Measurements from ENCODE around the gene TMEM185B.
"Not testable (repeated sequence)": the region's sequence is repeated elsewhere in the genome, so short reads cannot be mapped to it uniquely, and the experiment has no call there.

The TMEM185B gene

DNA sequence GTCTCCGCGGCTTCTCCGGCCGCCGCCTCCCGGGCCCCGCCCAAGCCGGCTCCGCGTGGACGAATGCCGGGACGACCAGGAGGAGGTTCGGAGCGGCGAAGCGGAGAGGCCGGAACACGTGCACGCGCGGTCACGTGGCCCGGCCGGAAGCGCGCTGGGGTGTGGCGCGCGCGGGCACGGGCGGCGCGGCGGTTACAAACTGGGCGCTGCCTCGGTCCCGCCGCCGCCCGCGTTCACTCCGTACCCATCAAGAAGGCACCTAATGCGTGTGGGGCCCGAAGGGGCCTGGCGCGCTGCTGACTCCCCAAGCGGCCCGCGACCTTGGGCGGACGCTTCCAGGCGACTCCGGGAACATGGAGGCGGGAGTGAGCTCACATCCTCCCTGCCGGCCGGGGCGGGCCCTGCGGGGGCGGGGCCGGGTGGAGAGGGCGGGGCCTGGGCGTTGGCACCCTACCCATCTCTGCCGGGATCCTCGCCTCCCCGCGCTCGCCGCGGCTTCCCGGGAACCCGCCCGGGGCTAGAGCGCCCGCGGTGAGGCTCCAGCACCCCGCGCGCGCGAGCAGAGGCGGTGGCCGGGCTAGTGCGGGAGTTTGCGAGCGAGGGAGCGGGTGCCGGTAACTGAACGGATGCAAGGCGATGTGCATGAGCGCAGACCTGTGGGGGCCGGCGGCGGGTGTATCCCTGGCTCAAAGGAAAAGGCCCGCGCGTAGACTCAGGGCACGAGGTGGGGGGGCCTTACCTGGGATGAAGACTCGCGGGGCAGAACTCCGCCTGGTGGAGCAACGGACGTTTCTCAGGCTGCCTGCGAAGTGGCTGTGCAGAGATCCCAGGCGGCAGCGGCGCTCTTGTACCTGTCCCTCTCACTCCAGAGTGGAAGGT is at the start of gene TMEM185B:
Gene TMEM185B, minus strand, starts transcription at position 367 of the 879 bp plus-strand sequence. CDS start 424 bp downstream, outside the sequence.
- peak; percentile 85 for DNase-seq

DNA sequence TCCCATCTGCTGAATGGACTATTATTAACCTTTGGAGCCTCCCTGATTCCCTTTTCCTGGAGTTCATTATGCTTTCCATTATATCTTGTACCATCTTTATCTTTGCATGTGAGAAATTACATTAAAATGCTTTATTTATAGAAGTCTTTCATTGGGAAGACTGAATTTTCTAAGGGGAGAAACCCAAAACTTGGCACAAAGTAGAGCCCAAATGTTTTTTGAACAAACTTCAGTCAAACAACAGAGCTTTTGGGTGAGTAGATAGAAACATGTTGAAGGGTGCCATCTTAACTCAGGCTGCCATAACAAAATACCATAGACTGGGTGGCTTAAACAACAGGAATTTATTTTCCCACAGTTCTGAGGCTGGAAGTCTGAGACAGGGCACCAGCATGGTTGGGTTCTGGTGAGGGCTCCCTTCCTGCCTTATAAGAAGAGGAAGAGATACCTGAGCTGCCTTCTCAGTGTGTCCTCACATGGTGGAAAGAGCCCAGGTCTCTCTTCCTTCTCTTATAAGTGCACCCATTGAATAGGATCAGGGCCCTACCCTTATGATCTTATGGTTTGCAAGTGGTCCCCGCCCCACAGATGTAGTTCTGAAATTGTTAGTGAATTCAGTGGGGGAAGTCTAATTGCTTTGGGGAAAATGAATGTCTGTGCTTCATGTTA is 48.6 kb upstream of the TMEM185B start:
- DNase-seq, result no peak

DNA sequence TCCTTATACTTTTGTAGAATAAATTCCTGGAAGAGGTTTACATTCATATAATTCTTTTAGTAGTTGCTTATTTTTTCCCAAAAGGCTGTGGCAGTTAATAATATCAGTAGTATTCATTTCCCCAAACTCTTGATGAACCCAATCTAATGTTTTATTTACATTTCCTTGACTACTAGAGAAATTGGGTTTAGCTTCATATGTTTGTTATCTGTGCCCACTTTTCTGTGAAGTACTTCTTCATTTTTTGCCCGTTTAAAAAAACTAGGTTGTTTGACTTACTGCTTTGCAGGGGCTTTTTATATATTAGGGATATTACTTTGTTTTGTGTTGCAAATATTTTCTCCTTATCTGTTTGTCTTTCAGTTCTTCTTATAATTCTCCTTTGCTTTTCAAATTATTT is 46.6 kb upstream of the TMEM185B start:
- no peak for DNase-seq

DNA sequence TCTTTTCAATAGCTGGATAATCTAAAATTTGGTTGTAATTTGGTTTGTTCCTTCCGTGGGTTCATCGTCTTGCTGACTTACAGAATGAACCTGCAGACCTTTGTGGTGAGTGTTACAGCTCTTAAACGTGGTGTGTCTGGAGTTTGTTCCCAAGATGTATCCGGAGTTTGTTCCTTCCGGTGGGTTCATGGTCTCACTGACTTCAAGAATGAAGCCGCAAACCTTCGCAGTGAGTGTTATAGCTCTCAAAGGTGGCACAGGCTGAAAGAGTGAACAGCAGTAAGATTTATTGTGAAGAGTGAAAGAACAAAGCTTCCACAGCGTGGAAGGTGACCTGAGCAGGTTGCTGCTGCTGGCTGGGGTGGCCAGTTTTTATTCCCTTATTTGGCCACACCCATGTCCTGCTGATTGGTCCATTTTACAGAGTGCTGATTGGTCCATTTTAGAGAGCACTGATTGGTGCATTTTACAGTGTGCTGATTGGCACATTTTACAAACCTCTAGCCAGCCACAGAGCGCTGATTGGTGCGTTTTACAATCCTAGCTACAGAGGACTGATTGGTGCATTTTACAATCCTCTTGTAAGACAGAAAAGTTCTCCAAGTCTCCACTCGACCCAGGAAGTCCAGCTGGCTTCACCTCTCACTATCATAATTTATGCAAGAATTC is 46.0 kb upstream of the TMEM185B start:
- no peak for DNase-seq

DNA sequence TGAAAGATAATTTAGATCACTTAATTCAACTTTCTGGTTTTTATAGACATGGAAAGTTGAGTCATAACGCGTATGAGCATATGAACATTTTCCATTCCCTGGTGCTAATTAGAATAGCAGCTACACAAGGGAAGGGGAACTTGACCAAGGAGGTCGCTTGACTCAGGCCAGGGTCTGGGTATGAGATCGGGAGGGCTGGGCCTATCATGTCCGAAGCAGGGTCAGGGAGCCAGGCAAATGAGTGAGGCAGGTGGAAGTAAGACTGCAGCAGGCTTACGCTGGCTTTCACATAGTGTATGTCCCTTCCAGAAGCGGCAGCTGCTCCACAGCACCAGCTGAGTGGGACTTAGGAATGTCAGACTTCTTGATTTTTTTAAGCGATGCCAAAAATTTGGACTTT is 44.1 kb upstream of the TMEM185B start:
- DNase-seq, result no peak

DNA sequence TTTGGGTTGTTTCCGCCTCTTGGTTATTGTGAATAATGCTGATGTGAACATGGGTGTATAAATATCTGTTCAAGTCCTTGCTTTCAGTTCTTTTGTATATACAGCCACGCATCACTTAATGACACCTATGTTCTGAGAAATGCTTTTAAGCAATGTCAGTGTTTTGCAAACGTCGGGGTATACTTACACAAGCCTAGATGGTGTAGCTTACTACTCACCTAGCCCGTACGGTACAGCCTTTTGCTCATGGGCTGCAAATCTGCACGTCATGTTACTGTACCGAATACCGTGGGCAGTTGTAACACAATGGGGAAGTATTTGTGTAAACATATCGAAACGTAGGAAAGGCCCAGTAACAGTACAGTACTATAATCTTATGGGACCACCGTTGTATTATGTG is 41.8 kb upstream of the TMEM185B start:
- no peak for DNase-seq

DNA sequence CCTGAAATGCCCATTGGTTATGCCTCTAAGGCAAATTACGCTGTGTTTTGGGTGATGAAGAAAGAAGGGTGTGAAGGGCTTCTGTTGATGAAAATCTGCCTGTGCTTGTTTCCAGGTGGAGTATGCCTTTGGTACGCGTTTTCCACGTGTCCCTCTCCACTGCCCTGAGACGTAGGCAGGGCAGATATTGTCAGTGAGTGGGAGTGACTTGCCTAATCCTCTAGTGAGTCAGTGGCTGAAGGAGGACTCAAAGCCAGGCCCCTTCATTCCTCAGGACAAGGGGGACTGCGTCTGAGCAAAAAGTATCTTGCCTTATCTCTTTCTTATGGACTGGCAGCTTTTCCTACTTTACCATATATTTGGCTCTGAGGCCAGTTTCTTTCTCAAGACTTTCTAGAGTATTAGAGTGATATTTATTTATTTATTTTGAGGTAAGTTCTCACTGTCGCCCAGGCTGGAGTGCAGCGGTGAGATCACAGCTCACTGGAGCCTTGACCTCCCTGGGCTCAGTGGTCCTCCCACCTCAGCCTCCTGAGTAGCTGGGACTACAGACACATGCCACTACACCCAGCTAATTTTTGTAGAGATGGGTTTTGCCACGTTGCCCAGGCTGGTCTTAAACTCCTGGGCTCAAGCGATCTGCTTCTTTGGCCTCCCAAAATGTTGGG is 39.7 kb upstream of the TMEM185B start:
- no peak for DNase-seq

DNA sequence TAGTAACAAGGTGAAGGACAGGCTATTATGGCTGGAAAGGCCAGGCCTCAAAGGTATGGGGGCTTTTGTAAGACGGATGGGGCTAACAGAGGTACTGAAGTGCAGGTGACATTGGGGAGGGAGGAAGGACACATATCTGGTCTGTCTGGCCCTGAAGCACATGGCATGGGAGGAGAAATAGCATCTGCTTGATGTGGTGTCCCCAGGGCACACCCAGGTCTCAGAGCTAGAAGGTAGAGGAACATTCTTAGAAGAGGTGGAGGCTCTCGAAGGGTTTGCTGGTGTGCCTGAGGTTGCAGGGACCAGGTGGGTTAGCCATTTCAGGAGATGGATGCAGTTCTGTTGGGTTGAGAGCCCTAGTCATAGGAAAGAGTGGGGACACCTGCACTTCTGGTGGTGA is 39.0 kb upstream of the TMEM185B start:
- DNase-seq, result no peak

DNA sequence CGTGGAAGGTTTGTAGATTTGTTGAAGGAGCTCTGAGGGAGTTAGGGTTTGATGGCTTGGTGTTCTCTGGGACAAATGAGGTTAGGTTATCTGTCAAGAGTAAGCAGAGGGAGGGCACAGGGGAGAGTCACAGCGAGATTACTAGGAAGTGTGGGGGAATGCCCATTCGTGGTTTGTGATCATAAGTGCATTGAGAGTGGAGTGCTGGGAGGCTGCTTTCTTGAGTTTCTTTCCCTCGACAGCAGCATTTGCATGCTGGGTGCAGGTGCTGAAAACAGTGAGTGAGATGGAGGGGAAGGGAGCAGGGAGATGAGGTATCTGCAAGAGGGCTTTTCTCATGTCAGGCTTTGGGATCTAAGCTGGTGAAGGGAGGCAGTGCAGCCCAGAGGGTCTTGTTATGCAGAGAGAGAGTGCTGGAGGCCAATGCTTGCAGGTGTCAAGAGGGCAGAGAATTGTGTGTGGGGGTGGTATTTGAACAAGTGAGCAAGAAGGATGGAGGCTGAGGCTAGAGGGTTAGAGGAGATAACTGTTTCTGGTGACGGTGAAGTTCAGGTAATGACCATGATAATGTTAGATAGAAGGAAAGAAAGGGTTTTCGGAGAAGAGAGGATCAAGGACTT is 38.3 kb upstream of the TMEM185B start:
- no peak for DNase-seq

DNA sequence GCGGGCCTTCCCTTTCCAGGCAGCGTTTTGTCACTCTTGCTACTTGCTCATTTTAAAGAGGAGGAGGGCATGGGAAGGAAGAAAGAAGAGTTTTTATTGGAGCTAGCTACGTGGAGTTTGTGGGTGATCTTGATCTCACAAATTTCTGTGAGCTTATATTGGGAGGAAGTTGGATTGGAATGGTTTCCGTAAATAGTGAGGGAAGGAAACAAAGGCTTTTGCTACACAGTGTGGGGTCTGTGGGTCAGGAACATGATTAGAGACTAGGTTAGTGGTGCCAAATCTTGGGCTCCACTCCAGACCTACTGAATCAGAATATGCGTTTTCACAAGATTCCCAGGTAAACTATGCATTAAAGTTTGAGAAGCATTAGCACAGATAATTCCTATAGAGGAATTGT is 37.5 kb upstream of the TMEM185B start:
- DNase-seq, result no peak

DNA sequence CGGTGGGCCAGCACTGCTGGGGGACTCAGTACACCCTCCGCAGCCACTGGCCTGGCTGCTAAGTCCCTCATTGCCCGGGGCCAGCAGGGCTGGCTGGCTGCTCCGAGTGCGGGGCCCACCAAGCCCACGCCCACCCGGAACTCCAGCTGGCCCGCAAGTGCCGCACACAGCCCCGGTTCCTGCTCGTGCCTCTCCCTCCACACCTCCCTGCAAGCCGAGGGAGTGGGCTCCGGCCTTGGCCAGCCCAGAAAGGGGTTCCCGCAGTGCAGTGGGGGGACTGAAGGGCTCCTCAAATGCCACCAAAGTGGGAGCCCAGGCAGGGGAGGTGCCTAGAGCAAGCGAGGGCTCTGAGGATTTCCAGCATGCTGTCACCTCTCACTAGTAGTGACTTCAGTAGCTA is 36.7 kb upstream of the TMEM185B start:
- not testable (repeated sequence) for DNase-seq

DNA sequence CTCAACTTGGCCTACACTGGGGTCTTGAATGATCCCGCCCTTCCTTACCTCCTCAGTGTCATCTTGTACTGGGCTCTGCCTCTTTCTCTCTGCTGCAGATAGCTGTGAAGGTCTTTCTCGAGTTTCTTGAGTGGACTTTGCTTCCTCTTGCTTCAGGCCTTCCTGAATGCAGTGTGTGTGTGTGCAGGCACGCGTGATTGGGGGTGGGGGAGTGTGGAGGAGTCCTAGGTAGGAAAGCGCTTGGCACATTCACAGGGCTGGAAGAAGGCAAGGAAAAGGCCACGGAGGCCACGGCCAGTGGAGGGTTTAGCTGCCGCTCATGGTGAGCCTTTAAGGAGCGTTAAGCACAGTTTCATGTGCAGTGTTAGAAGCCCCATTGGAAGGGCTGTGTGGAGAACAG is 35.0 kb upstream of the TMEM185B start:
- DNase-seq, result no peak

DNA sequence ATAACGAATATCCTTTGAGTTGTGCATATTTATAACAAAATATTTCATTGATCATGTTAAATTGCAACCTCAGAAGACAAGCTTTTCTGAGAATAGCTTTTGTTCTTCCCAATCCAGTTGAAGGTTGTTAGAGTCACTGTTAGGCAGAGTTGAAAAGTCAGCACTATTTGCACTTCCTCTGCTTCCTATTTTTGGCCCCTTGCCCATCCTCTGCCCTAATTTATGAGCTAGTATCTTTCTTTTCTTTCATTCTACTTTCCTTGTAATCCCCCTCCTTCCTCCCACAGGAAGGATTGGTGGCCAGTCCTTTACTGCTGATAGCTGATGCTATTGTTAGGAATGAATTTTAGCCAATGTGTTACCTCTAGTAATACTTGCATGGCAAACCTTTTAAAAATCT is 34.3 kb upstream of the TMEM185B start:
- DNase-seq, result peak; percentile 24

DNA sequence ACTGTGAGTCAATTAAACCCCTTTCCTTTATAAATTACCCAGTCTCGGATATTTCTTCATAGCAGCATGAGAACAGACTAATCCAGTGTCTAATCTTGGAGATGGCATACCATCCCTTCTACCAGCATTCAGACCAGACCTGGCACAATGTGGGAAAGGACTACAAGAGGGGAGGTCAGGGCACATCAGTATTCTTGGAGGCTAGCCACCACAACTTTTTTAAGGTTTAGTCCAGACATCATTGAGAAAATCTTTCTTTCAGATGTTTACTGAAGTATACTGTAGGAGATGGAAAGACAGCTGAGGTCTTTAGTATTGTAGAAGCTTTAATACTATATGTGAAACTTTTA is 33.4 kb upstream of the TMEM185B start:
- no peak for DNase-seq

DNA sequence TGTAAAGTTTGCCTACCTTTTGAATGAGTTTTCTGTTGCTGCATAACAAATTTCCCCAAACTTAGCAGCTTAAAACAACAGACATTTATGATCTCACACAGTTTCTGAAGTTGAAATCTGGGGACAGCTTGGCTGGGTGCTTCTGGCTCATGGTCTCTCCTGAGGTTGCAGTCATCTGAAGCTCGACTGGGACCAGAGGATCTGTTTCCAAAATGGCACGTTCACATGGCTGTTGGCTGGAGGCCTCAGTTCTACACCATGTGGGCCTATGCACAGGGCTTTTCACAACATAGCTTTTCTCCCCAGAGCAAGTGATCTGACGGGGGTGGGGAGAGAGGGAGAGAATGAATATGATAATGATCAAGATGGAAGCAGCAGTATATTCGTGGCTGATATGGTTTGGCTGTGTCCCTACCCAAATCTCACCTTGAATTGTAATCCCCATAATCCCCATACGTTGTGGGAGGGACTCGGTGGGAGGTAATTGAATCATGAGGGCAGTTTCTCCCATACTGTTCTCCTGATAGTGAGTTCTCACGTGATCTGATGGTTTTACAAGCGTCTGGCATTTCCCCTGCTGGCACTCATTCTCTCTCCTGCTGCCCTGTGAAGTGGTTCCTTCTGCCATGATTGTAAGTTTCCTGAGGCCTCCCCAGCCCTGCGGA is 32.9 kb upstream of the TMEM185B start:
- no peak for DNase-seq

DNA sequence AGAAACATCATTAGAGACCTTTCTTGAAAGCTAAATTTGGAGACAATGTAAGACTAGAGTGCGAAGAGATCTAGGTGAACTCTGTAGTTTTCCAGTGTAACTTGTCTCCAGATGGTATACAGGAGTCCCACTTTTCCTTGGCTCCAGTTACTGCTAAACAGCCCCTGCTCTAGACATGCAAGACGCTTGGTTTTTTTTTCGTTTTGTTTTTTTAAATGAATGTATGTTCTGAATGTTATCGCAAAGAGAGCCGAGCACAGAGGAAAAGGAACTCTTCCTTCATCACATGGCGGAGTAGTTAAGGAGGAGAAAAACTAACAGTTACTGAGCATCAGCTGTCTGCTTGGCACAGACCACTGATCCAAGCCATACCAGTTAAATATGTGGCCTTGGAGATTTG is 31.9 kb upstream of the TMEM185B start:
- DNase-seq, result no peak

DNA sequence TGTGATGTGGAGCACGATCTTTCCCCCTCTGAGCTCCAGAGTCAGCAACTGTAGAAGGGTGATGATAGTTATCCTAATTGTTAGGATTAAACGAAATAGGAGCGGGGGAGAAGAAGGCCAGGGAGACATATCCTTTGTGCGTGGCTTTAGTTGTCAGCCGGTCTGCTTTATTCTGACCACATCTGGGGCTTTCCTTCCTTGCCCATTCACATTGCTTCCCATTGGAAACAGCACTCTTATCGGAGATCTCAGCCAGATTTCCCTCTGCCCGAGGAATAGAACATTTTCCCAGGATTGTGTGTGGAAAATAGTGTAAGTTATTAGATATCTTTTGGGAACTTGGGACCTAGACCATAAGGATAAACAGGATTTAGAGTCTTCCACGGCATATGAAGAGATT is 31.0 kb upstream of the TMEM185B start:
- no peak for DNase-seq

DNA sequence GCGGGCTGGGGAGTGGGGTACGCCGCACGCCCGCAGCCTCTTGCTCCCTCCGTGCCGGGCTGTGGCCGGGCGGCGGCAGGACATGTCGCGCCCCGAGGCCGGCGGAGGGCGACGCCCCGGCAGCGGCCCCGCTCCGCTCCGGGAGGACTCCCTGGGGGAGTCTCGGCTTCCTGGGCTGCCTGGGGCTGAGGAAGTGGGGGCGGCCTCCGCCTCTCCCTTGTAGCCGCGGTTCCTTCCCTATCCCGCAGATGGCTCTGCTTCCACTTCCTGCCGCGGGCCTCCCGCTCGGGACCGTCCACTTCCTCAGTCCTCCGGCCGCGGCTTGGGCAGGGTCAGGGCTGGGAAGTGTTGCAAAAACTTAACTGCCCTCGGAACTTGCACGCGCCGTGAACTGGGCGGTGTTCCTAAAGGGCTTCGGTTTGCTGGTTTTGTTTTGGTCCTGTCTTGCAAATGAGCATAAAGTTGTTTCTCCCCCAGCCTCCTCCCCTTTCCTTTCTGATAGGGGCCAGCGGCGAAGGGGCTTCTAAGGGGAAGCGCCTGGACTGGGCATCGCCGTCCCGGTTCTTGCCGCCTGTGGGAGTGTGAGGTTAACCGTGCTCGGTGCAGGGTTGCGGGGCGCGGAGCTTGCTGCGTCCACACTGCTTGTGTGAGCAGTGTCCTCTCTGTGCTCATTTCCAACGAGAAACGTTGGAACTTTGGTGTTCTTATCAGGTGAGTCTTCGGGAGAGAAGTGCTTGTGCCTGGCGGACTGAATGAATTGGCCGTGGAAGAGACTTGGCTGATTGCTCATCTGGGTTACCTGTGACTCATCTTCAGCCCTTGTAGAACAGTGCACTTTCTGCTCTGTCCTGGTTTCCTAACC is 30.1 kb upstream of the TMEM185B start:
- DNase-seq, result peak; percentile 65

DNA sequence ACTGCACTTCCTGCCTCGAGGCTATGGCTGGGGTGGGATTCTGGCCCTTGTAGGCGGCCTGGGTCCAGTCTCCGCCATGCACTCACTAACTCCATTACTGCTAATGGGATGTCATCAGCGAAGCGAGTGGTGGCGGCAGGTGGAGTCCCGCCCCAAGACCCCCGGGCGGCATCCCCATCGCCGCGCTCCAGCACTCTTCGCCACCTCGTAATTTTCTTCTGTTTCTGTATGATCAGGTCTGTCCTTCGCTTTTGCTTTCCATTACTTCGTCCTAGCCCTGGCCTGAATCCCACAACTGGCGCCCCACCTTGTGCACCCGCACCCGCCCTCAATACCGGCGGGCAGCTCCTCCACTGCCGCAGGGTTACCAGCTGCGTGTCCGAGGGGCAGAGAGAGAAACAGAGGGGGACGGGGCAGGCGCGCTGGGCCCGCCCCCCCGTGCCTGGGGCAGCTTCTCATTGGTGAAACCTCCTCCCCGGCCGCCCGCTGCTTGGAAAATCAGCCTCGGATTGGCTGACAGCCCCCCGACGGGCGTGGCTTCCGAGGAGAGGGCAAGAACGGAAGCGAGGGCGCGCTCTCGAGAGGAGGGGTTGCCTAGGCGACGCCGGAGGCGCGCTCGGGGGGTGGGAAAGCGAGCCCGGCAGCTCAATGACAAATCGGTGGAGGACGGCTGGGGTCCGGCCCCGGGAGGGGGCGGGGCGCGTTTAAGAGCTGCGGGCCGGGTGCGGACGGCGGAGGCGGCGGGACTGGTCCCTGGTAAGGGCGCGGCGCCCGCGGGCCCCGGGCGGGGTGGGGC is 29.2 kb upstream of the TMEM185B start, which contains the start of gene RALB:
Gene RALB, plus strand, starts transcription at position 628 of the 796 bp plus-strand sequence. CDS start 25,813 bp downstream, outside the sequence.
- DNase-seq, result peak; percentile 97

DNA sequence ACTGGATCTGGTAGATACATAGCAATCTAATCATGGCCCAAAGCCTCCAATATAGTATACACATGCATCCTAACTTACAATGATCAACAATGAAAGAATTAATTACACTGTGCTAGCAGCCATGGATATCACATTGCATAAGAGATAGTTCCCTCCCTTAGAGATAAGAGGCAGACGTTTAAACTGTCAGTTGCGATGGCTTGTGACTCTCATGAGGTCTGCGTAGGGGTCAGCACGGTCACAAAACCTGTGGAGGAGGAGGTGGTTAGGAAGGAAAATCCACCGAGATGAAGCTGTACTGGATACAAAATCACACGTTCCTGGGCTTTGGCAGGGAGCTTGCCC is 28.7 kb upstream of the TMEM185B start:
- no peak for DNase-seq

All from fibroblast of skin of right quadriceps (primary cell).